ACHN (cell line): ENCODE measurements around the gene LCN9.

Experiments used
- DNase-seq: peaks from one replicate; pipeline ENCODE4 v3.0.0-alpha.2; 2015
- in situ Hi-C: cut with HindIII; loops from 2 replicates; pipeline ENCODE4 v1.10.0; 2017; ENCODE audit warnings: low sequenced_read_pairs, low pct_ligation_motif_present, low pct_unique_long_range_greater_than_20kb

LCN9 gene

GRCh38 chr9:135707252-135708138, 44.4 kb downstream of the LCN9 start:
- in situ Hi-C loops = no loop called here

GRCh38 chr9:135708164-135708563, 45.1 kb downstream of the LCN9 start:
- in situ Hi-C loops = no loop called here
- no peak for DNase-seq

More at GRCh38 chr9:135707252-135708138, 44.4 kb downstream of the LCN9 start:
- no peak for DNase-seq

GRCh38 chr9:135711391-135711790, 48.3 kb downstream of the LCN9 start:
- no peak for DNase-seq
- in situ Hi-C loops = no loop called here

- no peak for DNase-seq
- in situ Hi-C loops = no loop called here
Measured at GRCh38 chr9:135711881-135712280, 48.8 kb downstream of the LCN9 start.

- in situ Hi-C loops = no loop called here
- no peak for DNase-seq
Measured at GRCh38 chr9:135712613-135713295, 49.6 kb downstream of the LCN9 start.

- in situ Hi-C loops = no loop called here
- DNase-seq = no peak
Measured at GRCh38 chr9:135714242-135715055, 51.3 kb downstream of the LCN9 start.

GRCh38 chr9:135715056-135715595, 52.0 kb downstream of the LCN9 start:
- DNase-seq = no peak
- in situ Hi-C loops = no loop called here

- in situ Hi-C loops = no loop called here
- no peak for DNase-seq
Measured at GRCh38 chr9:135716045-135716444, 52.9 kb downstream of the LCN9 start.
